ENCODE data around the gene ACOT11. TPM values are rescaled to one million over a fixed set of nuclear protein-coding genes. Genes with fewer than 3 reads are reported as not detected.

The ACOT11 gene
- total and polyA plus RNA-seq, 9 of the 15 experiments (the other 6 are each of a cell fraction or from before 2014, with no cell fraction given), result 0.04 to 1.2 (median 0.64) TPM; not detected in 2

- H3K79me2 ChIP-seq (ENCODE audit: control insufficient read depth, insufficient read depth, low read length), result no peaks in the 10 kb centered on the region
- no peaks in the 10 kb centered on the region for H3K9me1 ChIP-seq (ENCODE audit: control insufficient read depth, insufficient read depth, low read length)
- H2AFZ ChIP-seq (ENCODE audit: low read depth, low read length), result no peak overlapping the region
- DNase-seq (ENCODE audit: extremely low read depth in 1 of 4, low spot score in 3 of 4) (no peak), ATAC-seq (no peak), FAIRE-seq (no peak)
- POLR2A ChIA-PET, result interaction anchor here (1.1 kb wide), 1 partner anchor 20 kb away, joined by 3 read pairs; no protein-coding TSS in a partner anchor
- peaks cover 8 to 11% of the 10 kb centered on the region in 2 experiments for H3K4me1 ChIP-seq (replicated peaks in 1 of 2; ENCODE audit: control insufficient read depth in 2 of 2, insufficient read depth in 2 of 2, low read length in 2 of 2)
- no TSS peak for BruUV-seq (replicated peaks)
- H3K4me3 ChIP-seq, result no peak overlapping the region
- H3K4me2 ChIP-seq (ENCODE audit: insufficient read depth, low read length), result no peak overlapping the region
- H3K9ac ChIP-seq (ENCODE audit: insufficient read depth in 1 of 2, low read depth in 2 of 2, low read length in 2 of 2), result no peak overlapping the region
- no peaks in the 10 kb centered on the region for H3K36me3 ChIP-seq (ENCODE audit: control insufficient read depth, insufficient read depth, low read length)
- no peak for TF ChIP-seq MAFF (IDR thresholded peaks at IDR 0.05; ENCODE audit: low read length)
- no peaks in the 10 kb centered on the region for H3K9me3 ChIP-seq (replicated peaks; ENCODE audit: control insufficient read depth, insufficient read depth, low read depth, low read length)
- H4K20me1 ChIP-seq (replicated peaks; ENCODE audit: control insufficient read depth, insufficient read depth, low read length), result no peaks in the 10 kb centered on the region
- H3K27me3 ChIP-seq (ENCODE audit: control insufficient read depth in 2 of 2, insufficient read depth in 2 of 2, low read length in 2 of 2), result peaks cover 20 to 48% of the 10 kb centered on the region in 2 experiments; a peak in 4 of 5 replicates
- CTCF ChIA-PET (ENCODE audit: low intra/inter-chr PET ratio), result no interaction called here
- H3K27ac ChIP-seq (ENCODE audit: extremely low read depth, low read depth, low read length), result no peak overlapping the region
- 27% methylated on average over 5 of the region's 5 CpGs for WGBS (ENCODE audit: insufficient coverage, low coverage, missing lambda C conversion rate)
- in situ Hi-C loops (cut with MboI), result no loop called here
- intact Hi-C loops (cut with micrococcal nuclease), result no loop called here
Observed at GRCh38 chr1:54570161-54570560, 22.1 kb downstream of the ACOT11 start.

GRCh38 chr1:54571326-54571725 lies 23.3 kb downstream of the ACOT11 start:
- no peak for ATAC-seq
- in situ Hi-C loops (cut with MboI) (no loop called here), intact Hi-C loops (cut with micrococcal nuclease) (no loop called here)
- Histone ChIP-seq H3K36me3 (ENCODE audit: control insufficient read depth, insufficient read depth, low read length) (no peaks in the 10 kb centered on the region), H3K4me2 (ENCODE audit: insufficient read depth, low read length) (no peak overlapping the region), H3K27me3 (ENCODE audit: control insufficient read depth in 2 of 2, insufficient read depth in 2 of 2, low read length in 2 of 2) (peaks cover 15 to 47% of the 10 kb centered on the region in 2 experiments; a peak in 4 of 5 replicates), H3K9me1 (ENCODE audit: control insufficient read depth, insufficient read depth, low read length) (no peaks in the 10 kb centered on the region), H3K79me2 (ENCODE audit: control insufficient read depth, insufficient read depth, low read length) (no peaks in the 10 kb centered on the region), H3K4me1 (replicated peaks in 1 of 2; ENCODE audit: control insufficient read depth in 2 of 2, insufficient read depth in 2 of 2, low read length in 2 of 2) (peaks cover 8% of the 10 kb centered on the region in 2 experiments; a peak in 4 of 5 replicates), H4K20me1 (replicated peaks; ENCODE audit: control insufficient read depth, insufficient read depth, low read length) (no peaks in the 10 kb centered on the region), H3K4me3 (no peak overlapping the region), H2AFZ (ENCODE audit: low read depth, low read length) (no peak overlapping the region), H3K9me3 (replicated peaks; ENCODE audit: control insufficient read depth, insufficient read depth, low read depth, low read length) (no peaks in the 10 kb centered on the region), H3K27ac (ENCODE audit: extremely low read depth, low read depth, low read length) (no peak overlapping the region), H3K9ac (ENCODE audit: insufficient read depth in 1 of 2, low read depth in 2 of 2, low read length in 2 of 2) (no peak overlapping the region)
- 33% methylated on average over 3 of the region's 3 CpGs for WGBS (ENCODE audit: insufficient coverage, low coverage, missing lambda C conversion rate)
- no TSS peak for BruUV-seq (replicated peaks)
- no peak for DNase-seq (ENCODE audit: extremely low read depth in 1 of 4, low spot score in 3 of 4)
- ChIA-PET CTCF (ENCODE audit: low intra/inter-chr PET ratio) (no interaction called here), POLR2A (interaction anchor here (0.8 kb wide), 1 partner anchor 99 kb away, joined by 4 read pairs; no protein-coding TSS in a partner anchor)
- FAIRE-seq, result no peak
- TF ChIP-seq PPARD (CRISPR knock-in tag; IDR thresholded peaks at IDR 0.05) (no peak), PRMT5 (CRISPR knock-in tag; IDR thresholded peaks at IDR 0.05) (no peak), HLTF (IDR thresholded peaks at IDR 0.05) (no peak), POLR2AphosphoS5 (IDR thresholded peaks at IDR 0.05; ENCODE audit: control insufficient read depth, insufficient read depth, low read depth, low read length) (no peak), KLF10 (CRISPR knock-in tag; IDR thresholded peaks at IDR 0.05) (no peak), CCAR2 (IDR thresholded peaks at IDR 0.05; ENCODE audit: low read depth, low read length) (no peak), TARDBP (IDR thresholded peaks at IDR 0.05) (no peak), JUN (IDR thresholded peaks at IDR 0.05; ENCODE audit: borderline replicate concordance, low read depth, low read length) (no peak), JUN (CRISPR knock-in tag; IDR thresholded peaks at IDR 0.05; ENCODE audit: borderline replicate concordance) (no peak), NR4A1 (CRISPR knock-in tag; IDR thresholded peaks at IDR 0.05) (no peak), NR4A1 (tag; IDR thresholded peaks at IDR 0.05) (no peak), HMGXB4 (CRISPR knock-in tag; IDR thresholded peaks at IDR 0.05) (no peak)
